H7 (cell line): Measurements from ENCODE around the gene GOLGA7B. TPM values are rescaled to one million over a fixed set of nuclear protein-coding genes. Genes with fewer than 3 reads are reported as not detected.

Source experiments
- DNase-seq: peaks from one replicate; pipeline ENCODE4 v3.0.0; 2012
- H3K27me3 ChIP-seq: 2 replicates; pipeline ENCODE4 v1.6.0; 2011; ENCODE audit warnings: mild to moderate bottlenecking, low read length; ENCODE audit not compliant: control insufficient read depth, insufficient read depth
- H3K36me3 ChIP-seq: replicated peaks from 2 replicates; pipeline ENCODE4 v1.5.1; 2011; ENCODE audit warnings: low read length; ENCODE audit not compliant: control insufficient read depth, insufficient read depth
- H3K4me3 ChIP-seq: 2 replicates; pipeline ENCODE4 v1.5.1; 2011; ENCODE audit warnings: low read depth, mild to moderate bottlenecking, control low read depth, low read length, moderate library complexity; ENCODE audit not compliant: insufficient read depth
- total RNA-seq: library from RNA; depleted of rRNA; stranded (reverse); fragments of >200 nt; shearing (Covaris generic); gene quantifications from 2 replicates; pipeline ENCODE4 v1.2.3, GENCODE V29; 2014

GOLGA7B gene
- total RNA-seq, 1 experiment from 2014 or later, result not detected

GRCh38 chr10:97905276-97905675 lies 55.6 kb downstream of the GOLGA7B start:
- Histone ChIP-seq H3K27me3 (no peaks in the 10 kb centered on the region), H3K36me3 (no peaks in the 10 kb centered on the region), H3K4me3 (no peak overlapping the region)
- DNase-seq, result no peak

GRCh38 chr10:97907211-97907610 lies 57.6 kb downstream of the GOLGA7B start:
- no peaks in the 10 kb centered on the region for H3K36me3 ChIP-seq
- H3K27me3 ChIP-seq, result no peaks in the 10 kb centered on the region
- H3K4me3 ChIP-seq, result no peak overlapping the region
- DNase-seq, result no peak

GRCh38 chr10:97907830-97908229 lies 58.2 kb downstream of the GOLGA7B start:
- Histone ChIP-seq H3K4me3 (no peak overlapping the region), H3K27me3 (no peaks in the 10 kb centered on the region), H3K36me3 (no peaks in the 10 kb centered on the region)
- no peak for DNase-seq

- no peak for DNase-seq
- no peaks in the 10 kb centered on the region for H3K36me3 ChIP-seq
- H3K27me3 ChIP-seq, result no peaks in the 10 kb centered on the region
- no peak overlapping the region for H3K4me3 ChIP-seq
Measured at GRCh38 chr10:97910661-97911060, 61.0 kb downstream of the GOLGA7B start.

- no peaks in the 10 kb centered on the region for H3K36me3 ChIP-seq
- H3K4me3 ChIP-seq, result no peak overlapping the region
- DNase-seq, result no peak
- H3K27me3 ChIP-seq, result no peaks in the 10 kb centered on the region
Measured at GRCh38 chr10:97911217-97911616, 61.6 kb downstream of the GOLGA7B start.

- no peak for DNase-seq
- no peaks in the 10 kb centered on the region for H3K36me3 ChIP-seq
- H3K27me3 ChIP-seq, result no peaks in the 10 kb centered on the region
- no peak overlapping the region for H3K4me3 ChIP-seq
Measured at GRCh38 chr10:97913193-97913592, 63.5 kb downstream of the GOLGA7B start.

- no peak overlapping the region for H3K4me3 ChIP-seq
- no peaks in the 10 kb centered on the region for H3K36me3 ChIP-seq
- no peaks in the 10 kb centered on the region for H3K27me3 ChIP-seq
- no peak for DNase-seq
Measured at GRCh38 chr10:97913614-97914013, 64.0 kb downstream of the GOLGA7B start.

- H3K36me3 ChIP-seq, result no peaks in the 10 kb centered on the region
- no peak overlapping the region for H3K4me3 ChIP-seq
- no peaks in the 10 kb centered on the region for H3K27me3 ChIP-seq
- no peak for DNase-seq
Measured at GRCh38 chr10:97914171-97914836, 64.7 kb downstream of the GOLGA7B start.

GRCh38 chr10:97914837-97915211 lies 65.2 kb downstream of the GOLGA7B start:
- DNase-seq, result peak; percentile 97
- Histone ChIP-seq H3K4me3 (no peak overlapping the region), H3K27me3 (no peaks in the 10 kb centered on the region), H3K36me3 (no peaks in the 10 kb centered on the region)

GRCh38 chr10:97915346-97916131 lies 65.9 kb downstream of the GOLGA7B start:
- Histone ChIP-seq H3K4me3 (no peak overlapping the region), H3K27me3 (no peaks in the 10 kb centered on the region), H3K36me3 (no peaks in the 10 kb centered on the region)
- DNase-seq, result no peak

GRCh38 chr10:97916586-97916985 lies 66.9 kb downstream of the GOLGA7B start:
- H3K4me3 ChIP-seq, result no peak overlapping the region
- H3K27me3 ChIP-seq, result no peaks in the 10 kb centered on the region

GRCh38 chr10:97919012-97919411 lies 69.4 kb downstream of the GOLGA7B start:
- Histone ChIP-seq H3K4me3 (no peak overlapping the region), H3K27me3 (no peaks in the 10 kb centered on the region), H3K36me3 (no peaks in the 10 kb centered on the region)
- DNase-seq, result no peak

More at GRCh38 chr10:97916586-97916985, 66.9 kb downstream of the GOLGA7B start:
- H3K36me3 ChIP-seq, result no peaks in the 10 kb centered on the region
- DNase-seq, result no peak

GRCh38 chr10:97920865-97921264 lies 71.2 kb downstream of the GOLGA7B start:
- DNase-seq, result no peak
- no peaks in the 10 kb centered on the region for H3K36me3 ChIP-seq
- no peak overlapping the region for H3K4me3 ChIP-seq
- no peaks in the 10 kb centered on the region for H3K27me3 ChIP-seq
